ENCODE results near the gene C19orf44.
"Not testable (repeated sequence)": the region's sequence is repeated elsewhere in the genome, so short reads cannot be mapped to it uniquely, and the experiment has no call there.

The C19orf44 gene

DNA sequence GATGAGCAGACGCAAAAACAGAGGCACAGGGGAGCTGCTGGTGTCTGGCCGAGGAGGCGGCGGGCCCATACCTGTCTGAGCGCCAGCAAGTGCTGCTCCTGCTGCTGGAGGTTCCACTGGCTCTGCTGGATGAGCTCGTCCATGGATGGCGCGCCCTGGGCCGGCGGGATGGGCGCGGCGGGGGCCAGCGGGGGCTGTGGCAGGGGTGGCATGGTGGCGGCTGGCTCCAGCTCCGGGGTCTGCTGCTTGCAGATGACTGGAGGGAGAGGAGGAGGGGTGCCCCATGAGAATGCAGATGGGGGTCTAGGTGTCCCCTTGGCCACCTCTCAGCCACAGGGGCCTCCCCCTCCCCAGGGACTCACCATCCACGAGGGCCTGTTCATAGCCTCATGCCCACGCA lies 39.2 kb downstream of the C19orf44 start:
- no peak for ATAC-seq
- Mint-ChIP-seq H3K36me3 (peaks cover 95% of the 10 kb centered on the region), H3K4me3 (no peak overlapping the region)

DNA sequence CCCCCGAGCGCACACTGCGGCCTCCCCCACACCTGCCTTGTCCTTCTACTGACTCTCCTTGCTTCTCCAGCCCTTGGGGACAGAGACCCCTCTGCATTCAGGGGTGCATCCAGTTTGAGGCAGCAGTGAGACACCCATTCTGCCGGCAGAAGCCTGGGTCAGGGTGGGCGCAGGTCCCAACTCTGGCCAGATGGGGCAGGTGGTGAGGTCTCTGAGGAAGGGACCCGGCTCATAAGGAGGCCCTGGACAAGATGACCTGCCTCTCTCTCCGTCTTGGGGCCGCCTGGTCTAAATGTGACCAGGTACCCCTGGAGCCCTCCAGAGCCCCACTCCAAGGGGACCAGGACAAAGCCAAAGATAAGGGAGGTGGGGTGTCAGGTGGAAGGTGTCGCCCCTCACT lies 39.9 kb downstream of the C19orf44 start:
- Mint-ChIP-seq H3K9me3 (no peaks in the 10 kb centered on the region), H3K4me1 (peaks cover 42% of the 10 kb centered on the region), H3K27ac (peak overlapping the region; percentile 60), H3K4me3 (no peak overlapping the region), H3K36me3 (peaks cover 96% of the 10 kb centered on the region)
- DNase-seq (ENCODE audit: low spot score in 2 of 2), result no peak
- no peak for ATAC-seq

More for the DNA sequence above, 39.2 kb downstream of the C19orf44 start:
- no peak overlapping the region for H3K27ac Mint-ChIP-seq
- peaks cover 40% of the 10 kb centered on the region for H3K4me1 Mint-ChIP-seq
- no peak for DNase-seq (ENCODE audit: low spot score in 2 of 2)
- H3K9me3 Mint-ChIP-seq, result no peaks in the 10 kb centered on the region

DNA sequence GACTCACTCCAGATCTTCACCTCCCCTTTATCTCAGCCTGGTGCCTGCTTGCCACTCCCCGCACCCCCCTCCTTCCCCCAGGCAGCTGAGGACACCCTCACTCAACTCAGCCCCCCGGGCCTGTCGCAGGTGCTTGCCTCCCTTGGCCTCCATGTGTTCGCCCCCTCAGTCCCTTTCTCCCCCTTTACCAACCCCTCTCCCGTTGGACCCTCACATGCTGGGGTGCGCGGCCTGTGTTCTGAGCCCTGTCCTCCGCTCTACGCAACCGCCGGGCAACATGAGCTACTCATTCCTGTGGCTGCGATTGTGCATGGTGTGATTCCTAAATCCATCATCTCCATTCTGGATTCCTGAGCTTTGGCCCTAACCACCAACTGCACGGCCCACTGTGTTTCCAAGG lies 40.9 kb downstream of the C19orf44 start:
- H3K4me1 Mint-ChIP-seq, result peaks cover 47% of the 10 kb centered on the region

DNA sequence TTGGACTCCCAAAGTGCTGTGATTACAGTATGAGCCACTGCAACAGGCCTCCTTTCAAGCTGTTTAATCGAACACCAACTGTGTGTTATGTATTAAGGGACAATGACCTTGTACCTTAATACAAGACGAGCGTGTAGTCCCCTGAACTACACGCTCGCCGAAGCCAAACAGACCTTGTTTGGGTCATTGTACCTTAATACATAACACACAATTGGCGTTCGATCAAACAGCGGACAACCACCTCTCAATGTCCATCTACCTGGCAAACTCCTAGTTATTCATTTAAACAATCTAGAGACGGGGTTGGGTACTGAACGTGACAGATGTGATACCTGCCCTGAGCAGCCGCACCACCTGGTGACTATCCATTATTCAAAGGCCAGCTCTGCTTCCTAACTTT lies 44.8 kb downstream of the C19orf44 start:
- DNase-seq (ENCODE audit: low spot score in 2 of 2) (no peak), ATAC-seq (no peak)
- Mint-ChIP-seq H3K36me3 (peaks cover 74% of the 10 kb centered on the region), H3K9me3 (no peaks in the 10 kb centered on the region), H3K4me3 (peak overlapping the region; percentile 84), H3K27ac (peak overlapping the region; percentile 85), H3K4me1 (peaks cover 61% of the 10 kb centered on the region)

More for the DNA sequence above, 40.9 kb downstream of the C19orf44 start:
- ATAC-seq, result no peak
- H3K27ac Mint-ChIP-seq, result peak overlapping the region; percentile 79
- DNase-seq (ENCODE audit: low spot score in 2 of 2), result no peak
- peaks cover 93% of the 10 kb centered on the region for H3K36me3 Mint-ChIP-seq
- no peaks in the 10 kb centered on the region for H3K9me3 Mint-ChIP-seq
- no peak overlapping the region for H3K4me3 Mint-ChIP-seq

DNA sequence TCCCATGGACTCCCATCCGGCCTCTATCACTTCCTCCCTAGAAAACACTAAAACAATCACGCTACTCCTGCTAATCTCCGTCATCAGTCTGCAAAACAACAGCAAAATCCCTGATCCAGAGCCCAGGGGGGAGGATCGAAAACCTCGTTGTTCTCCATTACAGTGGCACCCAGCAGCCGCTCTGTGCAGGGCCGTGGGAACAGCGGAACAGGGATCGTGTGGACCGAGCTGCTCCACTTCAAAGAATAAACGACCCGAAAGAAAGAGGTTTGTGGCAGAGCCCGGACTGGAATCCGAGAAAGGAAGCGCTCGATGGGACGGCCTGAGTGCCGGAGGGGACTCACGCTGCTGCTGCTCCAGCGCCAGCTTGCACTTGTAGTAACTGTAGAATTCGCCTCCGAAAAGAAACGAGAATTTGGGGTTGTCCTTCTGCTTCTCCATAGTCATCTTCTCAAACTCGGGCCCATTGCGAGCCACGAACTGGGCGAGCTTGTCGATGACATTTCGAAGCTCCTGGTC lies 45.4 kb downstream of the C19orf44 start:
- Mint-ChIP-seq H3K9me3 (no peaks in the 10 kb centered on the region), H3K4me1 (peaks cover 55% of the 10 kb centered on the region), H3K4me3 (peak overlapping the region; percentile 84), H3K27ac (peak overlapping the region; percentile 85), H3K36me3 (peaks cover 71% of the 10 kb centered on the region)
- ATAC-seq (no peak), DNase-seq (ENCODE audit: low spot score in 2 of 2) (no peak)

DNA sequence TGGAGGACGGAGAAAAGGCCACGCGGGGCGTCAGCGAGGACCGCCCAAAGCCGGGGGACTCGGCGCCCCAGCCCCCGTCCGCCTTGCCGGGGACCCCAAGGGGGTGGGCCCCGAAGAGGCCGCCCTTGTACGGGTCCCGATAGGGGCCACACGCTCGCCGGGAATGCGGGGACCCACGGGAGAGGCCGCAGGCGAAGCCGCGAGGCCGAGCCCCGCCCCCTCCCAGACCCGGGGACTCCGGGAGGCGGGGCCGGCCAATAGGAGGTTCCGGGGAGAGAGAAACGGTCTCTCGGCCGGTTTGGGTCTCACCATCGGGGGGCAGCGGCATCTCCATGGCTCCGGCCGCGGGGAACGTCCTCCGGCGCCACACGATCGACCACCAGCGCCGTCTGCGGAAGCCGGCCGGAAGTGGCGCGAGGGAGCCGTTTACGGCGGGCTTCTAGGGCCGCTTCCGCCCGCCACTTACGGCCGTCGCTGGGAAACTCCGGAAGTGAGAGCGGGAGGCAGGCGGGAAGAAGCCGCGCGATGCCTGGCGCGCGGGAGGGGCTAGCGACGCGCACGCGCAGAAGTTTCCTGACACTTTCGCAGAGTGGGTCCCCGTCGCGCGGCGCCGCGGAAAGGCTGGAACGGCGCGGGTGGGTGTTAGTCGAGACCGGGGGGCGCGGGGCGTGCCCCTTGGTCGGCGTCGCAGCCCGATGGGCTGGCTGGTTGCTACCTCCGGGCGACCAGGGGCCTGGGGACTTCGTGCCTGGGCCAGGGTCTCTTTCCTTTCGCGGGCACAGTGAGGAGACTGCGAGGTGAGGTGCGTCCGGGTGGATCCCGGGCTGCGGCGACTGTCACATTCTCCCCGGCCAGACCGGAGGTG lies 46.1 kb downstream of the C19orf44 start, which contains the start of gene CHERP:
Gene CHERP, minus strand, starts transcription at position 393 of the 865 bp plus-strand sequence. Its CDS starts 59 bp downstream, at position 334.
- Mint-ChIP-seq H3K4me3 (peak within 1 kb of the TSS; percentile 84), H3K27ac (peak within 1 kb of the TSS; percentile 85), H3K4me1 (peaks cover 50% of the 10 kb centered on the region), H3K9me3 (no peaks in the 10 kb centered on the region), H3K36me3 (peaks cover 64% of the 10 kb centered on the region)
- ATAC-seq (peak; percentile 88), DNase-seq (ENCODE audit: low spot score in 2 of 2) (peak; percentile 88 to 97)

DNA sequence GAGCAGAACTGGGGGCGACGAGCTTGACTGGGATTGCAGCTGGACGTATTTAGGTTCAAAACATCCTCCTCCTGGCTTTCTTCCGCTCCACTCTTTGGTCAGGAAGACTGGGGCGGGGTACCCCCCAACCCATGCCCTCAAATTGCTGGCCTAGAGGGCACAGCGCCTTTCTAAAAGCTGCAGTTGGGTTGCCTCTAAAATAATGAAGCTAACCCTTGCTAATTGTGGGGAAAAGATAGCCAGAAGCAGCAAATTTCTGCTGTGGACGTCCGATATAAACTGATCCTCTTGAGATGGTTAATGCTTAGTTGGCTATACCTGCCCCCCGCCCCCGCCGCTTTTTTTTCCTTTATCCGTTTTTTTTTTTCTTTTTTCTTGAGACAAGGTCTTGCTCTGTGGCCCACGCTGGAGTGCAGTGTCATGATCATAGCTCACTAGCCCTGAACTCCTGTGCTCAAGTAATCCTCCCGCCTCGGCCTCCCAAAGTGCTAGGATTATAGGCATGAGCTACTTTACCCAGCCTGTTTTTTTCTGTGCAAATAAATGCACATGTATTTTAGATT lies 46.8 kb downstream of the C19orf44 start:
- H3K27ac Mint-ChIP-seq, result peak overlapping the region; percentile 85
- no peaks in the 10 kb centered on the region for H3K9me3 Mint-ChIP-seq
- no peak for DNase-seq (ENCODE audit: low spot score in 2 of 2)
- H3K36me3 Mint-ChIP-seq, result peaks cover 57% of the 10 kb centered on the region
- no peak for ATAC-seq
- peaks cover 50% of the 10 kb centered on the region for H3K4me1 Mint-ChIP-seq
- H3K4me3 Mint-ChIP-seq, result peak overlapping the region; percentile 84

DNA sequence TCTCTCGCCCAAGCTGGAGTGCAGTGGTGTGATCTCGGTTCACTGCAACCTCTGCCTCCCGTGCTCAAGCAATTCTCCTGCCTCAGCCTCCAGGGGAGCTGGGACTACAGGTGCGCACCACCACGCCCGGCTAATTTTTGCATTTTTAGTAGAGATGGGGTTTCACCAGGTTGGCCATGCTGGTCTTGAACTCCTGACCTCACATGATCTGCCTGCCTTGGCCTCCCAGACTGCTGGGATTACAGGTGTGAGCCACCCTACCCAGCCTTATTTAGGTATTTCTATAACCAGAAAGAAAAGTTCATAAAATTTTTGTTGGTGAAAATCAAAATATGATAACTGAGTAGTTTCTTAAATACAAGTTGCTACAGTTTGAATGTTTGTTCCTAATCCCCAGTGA lies 47.5 kb downstream of the C19orf44 start:
- not testable (repeated sequence) for H3K27ac Mint-ChIP-seq; ATAC-seq; DNase-seq (ENCODE audit: low spot score in 2 of 2); H3K9me3 Mint-ChIP-seq
- peaks cover 50% of the 10 kb centered on the region for H3K36me3 Mint-ChIP-seq
- peaks cover 45% of the 10 kb centered on the region for H3K4me1 Mint-ChIP-seq
- peak overlapping the region; percentile 84 for H3K4me3 Mint-ChIP-seq

DNA sequence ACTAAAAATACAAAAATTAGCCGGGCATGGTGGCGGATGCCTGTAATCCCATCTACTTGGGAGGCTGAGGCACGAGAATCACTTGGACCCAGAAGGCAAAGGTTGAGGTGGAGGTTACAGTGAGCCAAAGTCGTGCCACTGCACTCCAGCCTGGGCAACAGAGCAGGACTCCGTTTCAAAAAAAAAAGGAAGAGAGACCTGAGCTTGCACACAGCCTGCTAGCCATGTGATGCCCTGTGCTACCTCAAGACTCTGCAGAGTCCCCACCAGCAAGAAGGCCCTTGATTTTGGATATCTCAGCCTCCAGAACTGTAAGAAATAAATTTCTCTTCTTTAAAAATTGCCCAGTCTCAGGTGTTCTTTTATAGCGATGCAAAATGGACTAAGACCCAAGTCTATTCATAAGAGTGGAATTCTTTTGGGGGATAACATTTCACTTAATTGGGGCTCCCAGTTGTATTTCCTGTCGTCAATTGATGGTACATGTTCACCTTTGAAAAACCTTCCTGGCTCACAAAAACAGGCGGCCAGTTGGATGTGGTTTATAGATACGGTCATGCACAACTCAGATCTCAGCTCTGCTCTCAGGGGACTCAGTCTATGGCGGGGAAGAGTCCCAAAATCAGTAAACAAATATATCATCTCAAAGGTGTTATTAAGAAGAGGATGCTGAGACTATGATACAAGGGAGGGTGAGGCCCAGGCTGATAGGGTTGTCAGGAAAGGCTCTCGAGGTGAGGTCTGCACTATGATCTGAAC lies 48.5 kb downstream of the C19orf44 start:
- peaks cover 45% of the 10 kb centered on the region for H3K4me1 Mint-ChIP-seq

DNA sequence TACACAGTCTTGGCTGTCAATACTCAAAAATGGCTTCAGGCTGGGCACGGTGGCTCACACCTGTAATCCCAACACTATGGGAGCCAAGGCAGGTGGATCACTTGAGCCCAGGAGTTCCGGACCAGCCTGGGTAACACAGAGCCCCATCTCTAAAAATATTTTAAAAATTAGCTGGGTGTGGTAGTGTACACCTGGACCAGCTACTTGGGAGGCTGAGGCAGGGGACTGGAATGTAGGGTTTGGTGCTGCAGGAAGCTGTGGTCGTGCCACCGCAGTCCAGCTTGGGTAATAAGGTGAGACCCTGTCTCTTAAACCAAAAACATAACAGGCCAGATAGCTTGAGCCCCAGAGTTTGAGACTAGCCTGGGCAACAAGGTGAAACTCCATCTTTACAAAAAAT lies 52.8 kb downstream of the C19orf44 start:
- ATAC-seq, result no peak
- no peak overlapping the region for H3K4me3 Mint-ChIP-seq
- H3K9me3 Mint-ChIP-seq, result no peaks in the 10 kb centered on the region
- H3K27ac Mint-ChIP-seq, result no peak overlapping the region
- no peak for DNase-seq (ENCODE audit: low spot score in 2 of 2)
- peaks cover 32% of the 10 kb centered on the region for H3K4me1 Mint-ChIP-seq
- H3K36me3 Mint-ChIP-seq, result peaks cover 60% of the 10 kb centered on the region

More for the DNA sequence above, 48.5 kb downstream of the C19orf44 start:
- DNase-seq (ENCODE audit: low spot score in 2 of 2), result no peak
- Mint-ChIP-seq H3K4me3 (peak overlapping the region; percentile 84), H3K9me3 (no peaks in the 10 kb centered on the region), H3K36me3 (peaks cover 48% of the 10 kb centered on the region), H3K27ac (no peak overlapping the region)
- ATAC-seq, result no peak

DNA sequence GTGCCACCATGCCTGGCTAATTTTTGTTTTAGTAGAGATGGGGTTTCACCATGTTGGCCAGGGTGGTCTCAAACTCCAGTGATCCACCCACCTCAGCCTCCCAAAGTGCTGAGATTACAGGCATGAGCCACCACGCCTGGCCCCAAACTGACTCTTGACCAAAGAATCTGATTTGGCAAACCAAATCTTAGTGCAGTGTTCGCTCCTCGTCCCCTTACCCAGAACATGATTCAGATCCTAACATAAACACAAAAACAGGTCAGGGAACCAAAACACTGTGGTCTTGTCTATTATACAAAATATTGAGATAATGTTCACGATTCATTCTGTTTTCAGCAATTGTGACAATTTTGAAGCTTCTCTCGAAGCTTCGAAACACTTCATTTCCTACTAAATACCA lies 55.7 kb downstream of the C19orf44 start:
- ATAC-seq, result not testable (repeated sequence)

DNA sequence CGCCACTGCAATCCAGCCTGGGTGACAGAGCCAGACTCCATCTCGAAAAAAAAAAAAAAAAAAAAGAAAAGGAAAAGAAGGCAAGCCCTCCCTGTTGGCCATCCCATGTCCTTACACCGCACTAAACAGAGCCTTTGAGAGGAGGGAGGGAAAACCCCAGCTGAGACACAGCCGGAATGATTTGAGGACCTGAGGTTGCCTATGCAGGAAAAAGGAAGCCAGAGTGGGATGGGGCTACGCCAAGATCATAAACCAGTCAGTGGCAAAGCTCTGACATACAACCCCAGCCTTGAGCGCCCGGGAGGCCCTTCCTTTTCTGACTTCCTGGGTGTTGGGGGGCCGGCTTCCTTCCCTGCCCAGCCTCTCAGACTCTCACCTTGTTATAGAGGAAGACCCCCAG lies 58.6 kb downstream of the C19orf44 start:
- Mint-ChIP-seq H3K27ac (no peak overlapping the region), H3K36me3 (peaks cover 97% of the 10 kb centered on the region)
- no peak for ATAC-seq

More for the DNA sequence above, 55.7 kb downstream of the C19orf44 start:
- Mint-ChIP-seq H3K4me1 (peaks cover 25% of the 10 kb centered on the region), H3K36me3 (peaks cover 78% of the 10 kb centered on the region), H3K27ac (peak overlapping the region; percentile 29)
- DNase-seq (ENCODE audit: low spot score in 2 of 2); H3K9me3 Mint-ChIP-seq; H3K4me3 Mint-ChIP-seq: not testable (repeated sequence)

DNA sequence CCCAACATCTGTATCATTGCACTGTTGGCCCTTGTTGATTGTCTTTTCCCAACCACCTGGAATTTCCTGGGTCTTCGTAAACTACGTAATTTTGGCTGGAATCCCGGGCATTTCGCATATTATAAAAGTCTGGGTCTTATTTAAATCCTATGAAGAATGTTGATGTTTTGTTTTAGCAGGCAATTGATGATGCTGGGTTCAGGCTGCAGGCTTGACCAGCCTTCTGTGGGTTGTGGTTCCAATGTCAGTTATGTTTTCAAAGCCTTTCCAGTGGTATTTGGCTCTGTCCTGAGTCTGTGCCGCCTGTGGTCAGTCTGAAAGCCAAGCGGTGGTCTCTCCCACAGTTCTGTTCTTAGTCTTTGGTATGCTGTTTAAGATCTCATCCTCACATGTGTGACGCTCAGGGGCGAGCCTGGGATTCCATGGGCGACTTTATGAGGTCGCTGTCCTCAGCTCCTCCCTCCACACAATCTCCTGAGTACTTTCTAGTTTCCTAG lies 63.6 kb downstream of the C19orf44 start:
- Mint-ChIP-seq H3K4me1 (peaks cover 4% of the 10 kb centered on the region), H3K36me3 (peaks cover 100% of the 10 kb centered on the region), H3K9me3 (no peaks in the 10 kb centered on the region), H3K27ac (no peak overlapping the region), H3K4me3 (no peak overlapping the region)
- ATAC-seq (no peak), DNase-seq (ENCODE audit: low spot score in 2 of 2) (no peak)

More for the DNA sequence above, 58.6 kb downstream of the C19orf44 start:
- no peak overlapping the region for H3K4me3 Mint-ChIP-seq
- no peak for DNase-seq (ENCODE audit: low spot score in 2 of 2)
- peaks cover 7% of the 10 kb centered on the region for H3K4me1 Mint-ChIP-seq
- H3K9me3 Mint-ChIP-seq, result no peaks in the 10 kb centered on the region

DNA sequence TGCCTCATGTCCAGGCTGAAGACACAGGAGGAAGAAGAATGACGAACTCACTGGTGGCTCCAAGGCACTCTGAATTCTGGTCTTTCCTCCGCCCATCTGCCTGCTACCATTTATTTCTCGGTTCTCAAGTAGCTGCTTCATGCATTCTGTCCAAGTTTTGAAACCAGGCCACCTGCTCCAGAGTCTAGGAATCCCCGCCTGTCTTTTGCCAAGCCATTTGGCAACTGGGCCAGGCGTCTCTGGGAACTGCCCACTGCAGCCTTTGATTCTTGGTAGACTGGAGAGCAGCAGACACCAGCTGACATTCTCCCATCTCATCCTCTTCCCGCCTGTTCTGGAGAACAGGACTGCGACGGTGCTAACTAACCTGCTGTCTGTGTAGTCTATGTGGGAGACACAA lies 65.2 kb downstream of the C19orf44 start:
- peaks cover 9% of the 10 kb centered on the region for H3K4me1 Mint-ChIP-seq
- ATAC-seq (no peak), DNase-seq (ENCODE audit: low spot score in 2 of 2) (no peak)
- peak overlapping the region; percentile 43 for H3K27ac Mint-ChIP-seq
- no peak overlapping the region for H3K4me3 Mint-ChIP-seq
- H3K36me3 Mint-ChIP-seq, result peaks cover 100% of the 10 kb centered on the region
- no peaks in the 10 kb centered on the region for H3K9me3 Mint-ChIP-seq

DNA sequence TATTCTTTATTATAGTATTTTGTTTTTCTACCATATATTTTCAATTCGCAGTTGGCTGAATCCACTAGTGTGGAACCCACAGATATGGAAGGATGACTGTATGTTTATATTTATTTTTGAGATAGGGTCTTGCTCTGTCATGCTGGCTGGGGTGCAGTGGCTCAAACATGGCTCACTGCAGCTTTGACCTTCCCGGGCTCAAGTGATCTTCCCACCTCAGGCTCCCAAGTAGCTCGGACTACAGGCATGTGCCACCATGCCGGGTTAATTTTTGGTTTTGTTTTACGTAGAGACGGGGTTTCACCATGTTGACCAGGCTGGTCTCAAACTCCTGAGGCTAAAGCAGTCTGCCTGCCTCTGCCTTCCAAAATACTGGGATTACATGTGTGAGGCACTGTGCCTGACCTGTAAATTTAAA lies 66.4 kb downstream of the C19orf44 start:
- ATAC-seq (no peak), DNase-seq (ENCODE audit: low spot score in 2 of 2) (no peak)
- Mint-ChIP-seq H3K27ac (no peak overlapping the region), H3K9me3 (no peaks in the 10 kb centered on the region), H3K36me3 (peaks cover 100% of the 10 kb centered on the region), H3K4me3 (no peak overlapping the region), H3K4me1 (peaks cover 14% of the 10 kb centered on the region)
